ENCODE measurements around the gene FAM184A.

Gene FAM184A

GRCh38 chr6:119077643-119078375 lies 655 bp downstream of the FAM184A start:
- H3K4me3 ChIP-seq (ENCODE audit: low read depth, low read length) = peak overlapping the region; percentile 52
- TF ChIP-seq, protein P1, sequence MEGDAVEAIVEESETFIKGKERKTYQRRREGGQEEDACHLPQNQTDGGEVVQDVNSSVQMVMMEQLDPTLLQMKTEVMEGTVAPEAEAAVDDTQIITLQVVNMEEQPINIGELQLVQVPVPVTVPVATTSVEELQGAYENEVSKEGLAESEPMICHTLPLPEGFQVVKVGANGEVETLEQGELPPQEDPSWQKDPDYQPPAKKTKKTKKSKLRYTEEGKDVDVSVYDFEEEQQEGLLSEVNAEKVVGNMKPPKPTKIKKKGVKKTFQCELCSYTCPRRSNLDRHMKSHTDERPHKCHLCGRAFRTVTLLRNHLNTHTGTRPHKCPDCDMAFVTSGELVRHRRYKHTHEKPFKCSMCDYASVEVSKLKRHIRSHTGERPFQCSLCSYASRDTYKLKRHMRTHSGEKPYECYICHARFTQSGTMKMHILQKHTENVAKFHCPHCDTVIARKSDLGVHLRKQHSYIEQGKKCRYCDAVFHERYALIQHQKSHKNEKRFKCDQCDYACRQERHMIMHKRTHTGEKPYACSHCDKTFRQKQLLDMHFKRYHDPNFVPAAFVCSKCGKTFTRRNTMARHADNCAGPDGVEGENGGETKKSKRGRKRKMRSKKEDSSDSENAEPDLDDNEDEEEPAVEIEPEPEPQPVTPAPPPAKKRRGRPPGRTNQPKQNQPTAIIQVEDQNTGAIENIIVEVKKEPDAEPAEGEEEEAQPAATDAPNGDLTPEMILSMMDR (IDR thresholded peaks at IDR 0.05; ENCODE audit: control insufficient read depth, extremely low read depth, insufficient read depth) = peak; percentile 32; the same call in 1 of the 2 replicates
- no peak for DNase-seq (ENCODE audit: low read depth)

- DNase-seq (ENCODE audit: low read depth) = no peak
- no peak overlapping the region for H3K4me3 ChIP-seq (ENCODE audit: low read depth, low read length)
- TF ChIP-seq, protein P1 (IDR thresholded peaks at IDR 0.05; ENCODE audit: control insufficient read depth, extremely low read depth, insufficient read depth) = no peak
These were observed 1.1 kb downstream of the FAM184A start for GRCh38 chr6:119077391-119077642.

- no peak for DNase-seq (ENCODE audit: low read depth)
- TF ChIP-seq, protein P1 (IDR thresholded peaks at IDR 0.05; ENCODE audit: control insufficient read depth, extremely low read depth, insufficient read depth) = no peak
- no peak overlapping the region for H3K4me3 ChIP-seq (ENCODE audit: low read depth, low read length)
These were observed 1.7 kb downstream of the FAM184A start for GRCh38 chr6:119076576-119077390.

- TF ChIP-seq, protein P1 (IDR thresholded peaks at IDR 0.05; ENCODE audit: control insufficient read depth, extremely low read depth, insufficient read depth) = no peak
- no peak overlapping the region for H3K4me3 ChIP-seq (ENCODE audit: low read depth, low read length)
- no peak for DNase-seq (ENCODE audit: low read depth)
These were observed 2.3 kb downstream of the FAM184A start for GRCh38 chr6:119076173-119076572.

DNA sequence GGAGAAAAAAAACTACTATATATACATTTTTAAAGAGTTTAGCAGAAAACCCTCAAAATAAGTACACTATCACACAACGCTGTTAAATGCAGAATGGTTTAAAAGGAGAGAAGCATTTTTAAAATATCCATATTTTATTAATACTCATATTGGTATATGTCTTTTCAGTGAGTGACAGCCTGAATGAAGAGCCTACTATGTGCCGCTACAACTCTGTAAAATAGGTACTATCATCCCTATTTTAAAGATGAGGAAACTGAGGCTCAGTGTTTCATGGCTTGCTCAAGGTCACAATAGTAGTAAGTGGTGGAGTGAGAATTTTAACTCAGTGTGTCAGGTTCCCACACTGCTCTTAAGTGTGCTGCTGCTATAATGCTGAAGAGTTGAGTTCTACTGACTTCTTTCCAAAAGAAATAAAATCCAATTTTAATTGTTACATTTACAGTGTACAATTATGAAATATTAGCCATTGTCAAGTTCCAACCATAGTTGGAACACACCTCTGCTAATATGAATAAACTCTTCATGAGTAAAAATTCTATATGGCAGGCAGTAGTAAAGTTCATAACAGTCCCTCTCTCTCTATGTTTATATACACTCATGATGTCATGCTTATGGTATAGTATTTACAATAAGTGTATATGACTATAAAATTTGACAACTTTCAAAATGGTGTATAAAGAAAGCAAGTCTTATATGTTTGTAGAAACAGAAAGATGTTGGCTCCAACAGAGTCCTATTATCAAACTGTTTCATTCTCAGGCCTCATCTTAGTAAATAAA lies 3.1 kb downstream of the FAM184A start:
- DNase-seq (ENCODE audit: low read depth) = no peak
- TF ChIP-seq, protein P1 (IDR thresholded peaks at IDR 0.05; ENCODE audit: control insufficient read depth, extremely low read depth, insufficient read depth) = no peak
- no peak overlapping the region for H3K4me3 ChIP-seq (ENCODE audit: low read depth, low read length)

DNA sequence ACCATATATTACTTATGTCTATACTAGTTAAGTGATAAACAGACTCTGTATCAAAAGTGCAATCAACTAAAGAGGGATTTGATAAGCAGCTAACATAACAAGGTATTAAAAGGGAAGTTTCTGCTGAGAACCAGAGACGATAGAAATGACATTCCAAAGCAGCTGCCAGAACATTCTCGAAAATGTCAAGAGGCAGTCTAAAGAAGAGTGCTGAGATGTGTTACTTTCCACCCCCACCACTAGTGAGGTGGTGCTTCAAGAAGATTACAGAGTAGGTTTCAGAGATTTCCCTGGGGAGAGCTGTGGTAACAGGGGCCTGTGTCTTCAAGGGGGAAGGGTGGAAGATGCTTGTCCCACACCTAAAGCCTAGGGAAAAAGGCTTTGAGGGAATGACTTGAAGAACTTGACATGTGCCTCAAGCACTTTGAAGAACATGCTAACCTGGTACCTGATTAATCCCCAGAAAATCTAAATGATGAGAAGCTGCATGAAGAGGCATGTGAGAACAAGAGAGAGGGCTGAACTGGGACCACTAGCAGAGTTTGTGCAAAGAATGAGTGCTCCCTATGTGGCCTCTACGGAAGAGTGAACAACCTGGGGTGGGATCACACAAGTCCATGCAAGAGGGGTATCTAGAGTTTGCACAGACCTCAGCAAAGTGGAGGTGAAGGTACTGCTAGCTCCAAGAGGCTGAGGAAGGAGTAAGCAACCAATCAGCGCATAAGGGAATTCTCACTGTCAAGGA lies 5.0 kb downstream of the FAM184A start:
- H3K4me3 ChIP-seq (ENCODE audit: low read depth, low read length) = no peak overlapping the region
- TF ChIP-seq, protein P1 (IDR thresholded peaks at IDR 0.05; ENCODE audit: control insufficient read depth, extremely low read depth, insufficient read depth) = no peak

More for the DNA sequence above, 5.0 kb downstream of the FAM184A start:
- DNase-seq (ENCODE audit: low read depth) = no peak
